WTC11 (cell line): ENCODE results near the gene REM1. TPM values are rescaled to one million over a fixed set of nuclear protein-coding genes. Genes with fewer than 3 reads are reported as not detected.

Source experiments
- ATAC-seq: fragments of 200-7000 bp; cut with Tn5 transposase; 2 replicates; pipeline ENCODE4 v1.10.0; 2021; ENCODE audit warnings: mild to moderate bottlenecking, moderate library complexity
- CTCF ChIA-PET: fragments of 300-600 bp; sonication (Branson Sonifier 250); formaldehyde crosslinking; loops from one replicate; lab custom pipeline; 2021; ENCODE audit warnings: antibody characterized with exemption; lab: Charles Lee
- POLR2A ChIA-PET: fragments of 350-600 bp; sonication (Branson Sonifier 250); formaldehyde crosslinking; loops from one replicate; lab custom pipeline; 2021; ENCODE audit warnings: antibody characterized with exemption; lab: Charles Lee
- DNase-seq: peaks from one replicate; pipeline ENCODE4 v3.0.0; 2021; ENCODE audit warnings: low spot score
- H3K27ac Mint-ChIP-seq: 2 replicates; pipeline ENCODE4 v1.8.0; 2021; ENCODE audit warnings: mixed read lengths
- H3K27me3 Mint-ChIP-seq: 2 replicates; pipeline ENCODE4 v1.8.0; 2021; ENCODE audit warnings: low read depth, mild to moderate bottlenecking, moderate library complexity, mixed read lengths
- H3K36me3 Mint-ChIP-seq: 2 replicates; pipeline ENCODE4 v1.8.0; 2021; ENCODE audit warnings: mixed read lengths
- H3K4me1 Mint-ChIP-seq: 2 replicates; pipeline ENCODE4 v1.8.0; 2022; ENCODE audit warnings: mixed read lengths
- H3K4me3 Mint-ChIP-seq: 2 replicates; pipeline ENCODE4 v1.8.0; 2021; ENCODE audit warnings: mild to moderate bottlenecking, moderate library complexity, mixed read lengths
- H3K9me3 Mint-ChIP-seq: 2 replicates; pipeline ENCODE4 v1.8.0; 2021; ENCODE audit warnings: mixed read lengths
- FOXP1 ChIP-seq: sonication (generic); formaldehyde crosslinking; IDR thresholded peaks from 2 replicates; pipeline ENCODE4 v1.8.0; 2022; ENCODE audit warnings: missing genetic modification reagents, mild to moderate bottlenecking, moderate library complexity, borderline replicate concordance
- NFE2L1 ChIP-seq: sonication (generic); formaldehyde crosslinking; IDR thresholded peaks from 2 replicates; pipeline ENCODE4 v1.8.1; 2023; ENCODE audit warnings: missing genetic modification reagents
- NFYB ChIP-seq: sonication (generic); formaldehyde crosslinking; conservative IDR thresholded peaks from 2 replicates; pipeline ENCODE4 v1.8.0; 2022; ENCODE audit warnings: low read depth, missing genetic modification reagents
- NR2C2 ChIP-seq: sonication (generic); formaldehyde crosslinking; IDR thresholded peaks from 2 replicates; pipeline ENCODE4 v1.8.0; 2022; ENCODE audit warnings: mild to moderate bottlenecking, missing genetic modification reagents
- NR3C1 ChIP-seq: sonication (generic); formaldehyde crosslinking; conservative IDR thresholded peaks from 2 replicates; pipeline ENCODE4 v1.8.1; 2023; ENCODE audit warnings: low read depth, mild to moderate bottlenecking, missing genetic modification reagents
- RORB ChIP-seq: fragments of 250-450 bp; sonication (Bioruptor Pico); IDR thresholded peaks from 2 replicates; pipeline ENCODE4 v1.9.0; 2021; ENCODE audit warnings: mild to moderate bottlenecking
- SMAD3 ChIP-seq: sonication (generic); formaldehyde crosslinking; IDR thresholded peaks from 2 replicates; pipeline ENCODE4 v1.8.0; 2022; ENCODE audit warnings: missing genetic modification reagents, mild to moderate bottlenecking, borderline replicate concordance
- ZNF219 ChIP-seq: sonication (generic); formaldehyde crosslinking; IDR thresholded peaks from 2 replicates; pipeline ENCODE4 v1.8.0; 2023; ENCODE audit warnings: missing genetic modification reagents, mild to moderate bottlenecking, borderline replicate concordance
- ZNF232 ChIP-seq: sonication (generic); formaldehyde crosslinking; IDR thresholded peaks from 2 replicates; pipeline ENCODE4 v1.8.0; 2022; ENCODE audit warnings: mild to moderate bottlenecking, missing genetic modification reagents
- ZNF317 ChIP-seq: sonication (generic); formaldehyde crosslinking; IDR thresholded peaks from 2 replicates; pipeline ENCODE4 v1.8.1; 2023; ENCODE audit warnings: low read depth, mild to moderate bottlenecking, moderate library complexity, missing genetic modification reagents, borderline replicate concordance
- ZNF671 ChIP-seq: fragments of 250-450 bp; sonication (Bioruptor Pico); IDR thresholded peaks from 2 replicates; pipeline ENCODE4 v1.8.0; 2021; ENCODE audit warnings: mild to moderate bottlenecking
- total RNA-seq: library from RNA; stranded (reverse); gene quantifications from 3 replicates; pipeline ENCODE4 v1.2.3, GENCODE V29; 2021
- TF ChIP-seq, protein P1 (sequence below): fragments of 250-450 bp; sonication (Bioruptor Pico); IDR thresholded peaks from 2 replicates; pipeline ENCODE4 v1.9.0; 2021; ENCODE audit warnings: mild to moderate bottlenecking
- TF ChIP-seq, protein P2 (sequence below): sonication (generic); formaldehyde crosslinking; IDR thresholded peaks from 2 replicates; pipeline ENCODE4 v1.8.0; 2023; ENCODE audit warnings: mild to moderate bottlenecking, missing genetic modification reagents
- TF ChIP-seq, protein P3 (sequence below): sonication (generic); formaldehyde crosslinking; IDR thresholded peaks from 2 replicates; pipeline ENCODE4 v1.8.0; 2022; ENCODE audit warnings: missing genetic modification reagents
- TF ChIP-seq, protein P4 (sequence below): sonication (generic); formaldehyde crosslinking; IDR thresholded peaks from 2 replicates; pipeline ENCODE4 v1.8.1; 2022; ENCODE audit warnings: low read depth, mild to moderate bottlenecking, moderate library complexity, missing genetic modification reagents, borderline replicate concordance
- TF ChIP-seq, protein P5 (sequence below): fragments of 250-450 bp; sonication (Bioruptor Pico); IDR thresholded peaks from 2 replicates; pipeline ENCODE4 v1.8.0; 2021; ENCODE audit warnings: mild to moderate bottlenecking
- TF ChIP-seq, protein P6 (sequence below): sonication (generic); formaldehyde crosslinking; IDR thresholded peaks from 2 replicates; pipeline ENCODE4 v1.8.1; 2023; ENCODE audit warnings: mild to moderate bottlenecking, missing genetic modification reagents
- TF ChIP-seq, protein P7 (sequence below): sonication (generic); formaldehyde crosslinking; conservative IDR thresholded peaks from 2 replicates; pipeline ENCODE4 v1.8.1; 2022; ENCODE audit warnings: mild to moderate bottlenecking, missing genetic modification reagents
- TF ChIP-seq, protein P8 (sequence below): sonication (generic); formaldehyde crosslinking; IDR thresholded peaks from 2 replicates; pipeline ENCODE4 v1.8.0; 2022; ENCODE audit warnings: mild to moderate bottlenecking, missing genetic modification reagents

REM1 gene
- total RNA-seq, 1 experiment from 2014 or later: not detected

DNA sequence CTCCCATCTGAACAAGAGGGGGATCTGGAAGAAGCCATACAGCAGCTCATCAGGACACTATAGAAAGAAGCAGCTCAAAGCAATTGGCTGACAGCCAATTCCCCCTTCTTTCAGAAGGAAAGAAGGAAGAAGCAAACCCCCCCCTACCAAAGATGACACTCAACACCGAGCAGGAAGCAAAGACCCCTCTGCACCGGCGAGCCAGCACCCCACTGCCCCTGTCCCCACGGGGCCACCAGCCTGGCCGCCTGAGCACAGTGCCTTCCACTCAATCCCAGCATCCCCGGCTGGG lies 1.2 kb downstream of the REM1 start:
- ChIA-PET POLR2A (no interaction called here), CTCF (interaction anchor here (0.5 kb wide), 1 partner anchor 16 kb away, joined by 4 read pairs; no protein-coding TSS in a partner anchor)
- Mint-ChIP-seq H3K27me3 (peaks cover 71% of the 10 kb centered on the region), H3K36me3 (peaks cover 45% of the 10 kb centered on the region), H3K4me1 (no peaks in the 10 kb centered on the region), H3K9me3 (peaks cover 46% of the 10 kb centered on the region), H3K4me3 (no peak overlapping the region), H3K27ac (no peak overlapping the region)
- DNase-seq (no peak), ATAC-seq (no peak)
- TF ChIP-seq, protein P1, sequence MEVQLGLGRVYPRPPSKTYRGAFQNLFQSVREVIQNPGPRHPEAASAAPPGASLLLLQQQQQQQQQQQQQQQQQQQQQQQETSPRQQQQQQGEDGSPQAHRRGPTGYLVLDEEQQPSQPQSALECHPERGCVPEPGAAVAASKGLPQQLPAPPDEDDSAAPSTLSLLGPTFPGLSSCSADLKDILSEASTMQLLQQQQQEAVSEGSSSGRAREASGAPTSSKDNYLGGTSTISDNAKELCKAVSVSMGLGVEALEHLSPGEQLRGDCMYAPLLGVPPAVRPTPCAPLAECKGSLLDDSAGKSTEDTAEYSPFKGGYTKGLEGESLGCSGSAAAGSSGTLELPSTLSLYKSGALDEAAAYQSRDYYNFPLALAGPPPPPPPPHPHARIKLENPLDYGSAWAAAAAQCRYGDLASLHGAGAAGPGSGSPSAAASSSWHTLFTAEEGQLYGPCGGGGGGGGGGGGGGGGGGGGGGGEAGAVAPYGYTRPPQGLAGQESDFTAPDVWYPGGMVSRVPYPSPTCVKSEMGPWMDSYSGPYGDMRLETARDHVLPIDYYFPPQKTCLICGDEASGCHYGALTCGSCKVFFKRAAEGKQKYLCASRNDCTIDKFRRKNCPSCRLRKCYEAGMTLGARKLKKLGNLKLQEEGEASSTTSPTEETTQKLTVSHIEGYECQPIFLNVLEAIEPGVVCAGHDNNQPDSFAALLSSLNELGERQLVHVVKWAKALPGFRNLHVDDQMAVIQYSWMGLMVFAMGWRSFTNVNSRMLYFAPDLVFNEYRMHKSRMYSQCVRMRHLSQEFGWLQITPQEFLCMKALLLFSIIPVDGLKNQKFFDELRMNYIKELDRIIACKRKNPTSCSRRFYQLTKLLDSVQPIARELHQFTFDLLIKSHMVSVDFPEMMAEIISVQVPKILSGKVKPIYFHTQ (CRISPR knock-in tag): no peak
- TF ChIP-seq RORB (CRISPR knock-in tag): no peak
- TF ChIP-seq ZNF219 (CRISPR knock-in tag): no peak

DNA sequence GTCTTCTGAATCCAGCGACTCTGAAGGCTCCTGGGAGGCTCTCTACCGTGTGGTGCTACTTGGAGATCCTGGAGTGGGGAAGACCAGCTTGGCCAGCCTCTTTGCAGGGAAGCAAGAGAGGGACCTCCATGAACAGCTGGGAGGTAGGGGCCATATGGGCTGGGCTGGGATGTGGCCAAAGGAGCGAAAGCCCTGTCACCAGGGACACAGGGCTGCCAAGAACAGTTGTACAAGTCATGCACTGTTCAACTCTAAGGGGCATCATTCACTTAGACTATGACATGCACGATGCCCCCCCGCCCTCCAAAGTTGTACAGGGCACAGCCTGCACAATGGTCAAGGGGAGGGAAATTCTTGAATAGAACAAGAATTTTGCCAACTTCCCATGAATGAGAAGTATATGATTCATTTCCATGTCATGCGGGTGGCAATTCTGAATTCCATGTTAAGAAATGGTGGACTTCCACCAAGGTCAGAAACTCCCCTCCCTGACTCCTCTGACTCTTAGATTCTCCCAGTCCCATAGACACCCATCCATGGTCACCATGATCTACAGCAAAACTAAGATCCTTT lies 1.6 kb downstream of the REM1 start:
- H3K4me3 Mint-ChIP-seq: no peak overlapping the region

DNA sequence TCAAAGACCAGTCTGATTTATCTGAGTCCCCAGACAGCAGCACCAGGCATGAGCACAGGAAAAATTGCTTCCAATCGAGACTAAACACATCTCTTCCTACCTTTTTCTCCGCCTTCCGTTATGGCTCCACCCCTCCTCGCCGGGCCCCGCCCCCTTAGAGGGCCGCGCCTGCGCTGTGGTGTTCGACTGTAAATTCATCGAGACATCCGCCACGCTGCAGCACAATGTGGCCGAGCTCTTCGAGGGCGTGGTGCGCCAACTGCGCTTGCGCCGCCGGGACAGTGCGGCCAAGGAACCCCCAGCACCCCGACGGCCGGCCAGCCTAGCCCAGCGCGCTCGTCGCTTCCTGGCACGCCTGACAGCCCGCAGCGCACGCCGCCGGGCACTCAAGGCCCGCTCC lies 8.9 kb downstream of the REM1 start:
- DNase-seq: peak; percentile 19
- Mint-ChIP-seq H3K27ac (no peak overlapping the region), H3K9me3 (peaks cover 49% of the 10 kb centered on the region), H3K4me1 (no peaks in the 10 kb centered on the region), H3K27me3 (peaks cover 70% of the 10 kb centered on the region), H3K36me3 (peaks cover 30% of the 10 kb centered on the region), H3K4me3 (no peak overlapping the region)
- ChIA-PET CTCF (no interaction called here), POLR2A (no interaction called here)
- peak; percentile 59 for ATAC-seq
- TF ChIP-seq, protein P2, sequence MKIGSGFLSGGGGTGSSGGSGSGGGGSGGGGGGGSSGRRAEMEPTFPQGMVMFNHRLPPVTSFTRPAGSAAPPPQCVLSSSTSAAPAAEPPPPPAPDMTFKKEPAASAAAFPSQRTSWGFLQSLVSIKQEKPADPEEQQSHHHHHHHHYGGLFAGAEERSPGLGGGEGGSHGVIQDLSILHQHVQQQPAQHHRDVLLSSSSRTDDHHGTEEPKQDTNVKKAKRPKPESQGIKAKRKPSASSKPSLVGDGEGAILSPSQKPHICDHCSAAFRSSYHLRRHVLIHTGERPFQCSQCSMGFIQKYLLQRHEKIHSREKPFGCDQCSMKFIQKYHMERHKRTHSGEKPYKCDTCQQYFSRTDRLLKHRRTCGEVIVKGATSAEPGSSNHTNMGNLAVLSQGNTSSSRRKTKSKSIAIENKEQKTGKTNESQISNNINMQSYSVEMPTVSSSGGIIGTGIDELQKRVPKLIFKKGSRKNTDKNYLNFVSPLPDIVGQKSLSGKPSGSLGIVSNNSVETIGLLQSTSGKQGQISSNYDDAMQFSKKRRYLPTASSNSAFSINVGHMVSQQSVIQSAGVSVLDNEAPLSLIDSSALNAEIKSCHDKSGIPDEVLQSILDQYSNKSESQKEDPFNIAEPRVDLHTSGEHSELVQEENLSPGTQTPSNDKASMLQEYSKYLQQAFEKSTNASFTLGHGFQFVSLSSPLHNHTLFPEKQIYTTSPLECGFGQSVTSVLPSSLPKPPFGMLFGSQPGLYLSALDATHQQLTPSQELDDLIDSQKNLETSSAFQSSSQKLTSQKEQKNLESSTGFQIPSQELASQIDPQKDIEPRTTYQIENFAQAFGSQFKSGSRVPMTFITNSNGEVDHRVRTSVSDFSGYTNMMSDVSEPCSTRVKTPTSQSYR (CRISPR knock-in tag): no peak
- TF ChIP-seq, protein P3, sequence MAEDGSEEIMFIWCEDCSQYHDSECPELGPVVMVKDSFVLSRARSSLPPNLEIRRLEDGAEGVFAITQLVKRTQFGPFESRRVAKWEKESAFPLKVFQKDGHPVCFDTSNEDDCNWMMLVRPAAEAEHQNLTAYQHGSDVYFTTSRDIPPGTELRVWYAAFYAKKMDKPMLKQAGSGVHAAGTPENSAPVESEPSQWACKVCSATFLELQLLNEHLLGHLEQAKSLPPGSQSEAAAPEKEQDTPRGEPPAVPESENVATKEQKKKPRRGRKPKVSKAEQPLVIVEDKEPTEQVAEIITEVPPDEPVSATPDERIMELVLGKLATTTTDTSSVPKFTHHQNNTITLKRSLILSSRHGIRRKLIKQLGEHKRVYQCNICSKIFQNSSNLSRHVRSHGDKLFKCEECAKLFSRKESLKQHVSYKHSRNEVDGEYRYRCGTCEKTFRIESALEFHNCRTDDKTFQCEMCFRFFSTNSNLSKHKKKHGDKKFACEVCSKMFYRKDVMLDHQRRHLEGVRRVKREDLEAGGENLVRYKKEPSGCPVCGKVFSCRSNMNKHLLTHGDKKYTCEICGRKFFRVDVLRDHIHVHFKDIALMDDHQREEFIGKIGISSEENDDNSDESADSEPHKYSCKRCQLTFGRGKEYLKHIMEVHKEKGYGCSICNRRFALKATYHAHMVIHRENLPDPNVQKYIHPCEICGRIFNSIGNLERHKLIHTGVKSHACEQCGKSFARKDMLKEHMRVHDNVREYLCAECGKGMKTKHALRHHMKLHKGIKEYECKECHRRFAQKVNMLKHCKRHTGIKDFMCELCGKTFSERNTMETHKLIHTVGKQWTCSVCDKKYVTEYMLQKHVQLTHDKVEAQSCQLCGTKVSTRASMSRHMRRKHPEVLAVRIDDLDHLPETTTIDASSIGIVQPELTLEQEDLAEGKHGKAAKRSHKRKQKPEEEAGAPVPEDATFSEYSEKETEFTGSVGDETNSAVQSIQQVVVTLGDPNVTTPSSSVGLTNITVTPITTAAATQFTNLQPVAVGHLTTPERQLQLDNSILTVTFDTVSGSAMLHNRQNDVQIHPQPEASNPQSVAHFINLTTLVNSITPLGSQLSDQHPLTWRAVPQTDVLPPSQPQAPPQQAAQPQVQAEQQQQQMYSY (CRISPR knock-in tag): no peak
- TF ChIP-seq NFE2L1: no peak
- TF ChIP-seq, protein P4, sequence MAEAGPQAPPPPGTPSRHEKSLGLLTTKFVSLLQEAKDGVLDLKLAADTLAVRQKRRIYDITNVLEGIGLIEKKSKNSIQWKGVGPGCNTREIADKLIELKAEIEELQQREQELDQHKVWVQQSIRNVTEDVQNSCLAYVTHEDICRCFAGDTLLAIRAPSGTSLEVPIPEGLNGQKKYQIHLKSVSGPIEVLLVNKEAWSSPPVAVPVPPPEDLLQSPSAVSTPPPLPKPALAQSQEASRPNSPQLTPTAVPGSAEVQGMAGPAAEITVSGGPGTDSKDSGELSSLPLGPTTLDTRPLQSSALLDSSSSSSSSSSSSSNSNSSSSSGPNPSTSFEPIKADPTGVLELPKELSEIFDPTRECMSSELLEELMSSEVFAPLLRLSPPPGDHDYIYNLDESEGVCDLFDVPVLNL (CRISPR knock-in tag): no peak
- TF ChIP-seq, protein P5, sequence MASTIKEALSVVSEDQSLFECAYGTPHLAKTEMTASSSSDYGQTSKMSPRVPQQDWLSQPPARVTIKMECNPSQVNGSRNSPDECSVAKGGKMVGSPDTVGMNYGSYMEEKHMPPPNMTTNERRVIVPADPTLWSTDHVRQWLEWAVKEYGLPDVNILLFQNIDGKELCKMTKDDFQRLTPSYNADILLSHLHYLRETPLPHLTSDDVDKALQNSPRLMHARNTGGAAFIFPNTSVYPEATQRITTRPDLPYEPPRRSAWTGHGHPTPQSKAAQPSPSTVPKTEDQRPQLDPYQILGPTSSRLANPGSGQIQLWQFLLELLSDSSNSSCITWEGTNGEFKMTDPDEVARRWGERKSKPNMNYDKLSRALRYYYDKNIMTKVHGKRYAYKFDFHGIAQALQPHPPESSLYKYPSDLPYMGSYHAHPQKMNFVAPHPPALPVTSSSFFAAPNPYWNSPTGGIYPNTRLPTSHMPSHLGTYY: no peak

More for the DNA sequence above, 1.6 kb downstream of the REM1 start:
- no peaks in the 10 kb centered on the region for H3K4me1 Mint-ChIP-seq
- peaks cover 50% of the 10 kb centered on the region for H3K36me3 Mint-ChIP-seq
- no peak overlapping the region for H3K27ac Mint-ChIP-seq
- peaks cover 76% of the 10 kb centered on the region for H3K27me3 Mint-ChIP-seq
- DNase-seq: no peak
- ATAC-seq: no peak
- TF ChIP-seq NR2C2 (CRISPR knock-in tag) (no peak), ZNF317 (CRISPR knock-in tag) (no peak), ZNF671 (no peak), ZNF219 (CRISPR knock-in tag) (no peak), FOXP1 (CRISPR knock-in tag) (no peak), NR3C1 (CRISPR knock-in tag) (no peak), SMAD3 (no peak), ZNF232 (CRISPR knock-in tag) (no peak), NFYB (CRISPR knock-in tag) (no peak)
- TF ChIP-seq, protein P6, sequence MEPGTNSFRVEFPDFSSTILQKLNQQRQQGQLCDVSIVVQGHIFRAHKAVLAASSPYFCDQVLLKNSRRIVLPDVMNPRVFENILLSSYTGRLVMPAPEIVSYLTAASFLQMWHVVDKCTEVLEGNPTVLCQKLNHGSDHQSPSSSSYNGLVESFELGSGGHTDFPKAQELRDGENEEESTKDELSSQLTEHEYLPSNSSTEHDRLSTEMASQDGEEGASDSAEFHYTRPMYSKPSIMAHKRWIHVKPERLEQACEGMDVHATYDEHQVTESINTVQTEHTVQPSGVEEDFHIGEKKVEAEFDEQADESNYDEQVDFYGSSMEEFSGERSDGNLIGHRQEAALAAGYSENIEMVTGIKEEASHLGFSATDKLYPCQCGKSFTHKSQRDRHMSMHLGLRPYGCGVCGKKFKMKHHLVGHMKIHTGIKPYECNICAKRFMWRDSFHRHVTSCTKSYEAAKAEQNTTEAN (CRISPR knock-in tag): no peak
- TF ChIP-seq, protein P7, sequence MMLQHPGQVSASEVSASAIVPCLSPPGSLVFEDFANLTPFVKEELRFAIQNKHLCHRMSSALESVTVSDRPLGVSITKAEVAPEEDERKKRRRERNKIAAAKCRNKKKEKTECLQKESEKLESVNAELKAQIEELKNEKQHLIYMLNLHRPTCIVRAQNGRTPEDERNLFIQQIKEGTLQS (CRISPR knock-in tag): no peak
- TF ChIP-seq, protein P8, sequence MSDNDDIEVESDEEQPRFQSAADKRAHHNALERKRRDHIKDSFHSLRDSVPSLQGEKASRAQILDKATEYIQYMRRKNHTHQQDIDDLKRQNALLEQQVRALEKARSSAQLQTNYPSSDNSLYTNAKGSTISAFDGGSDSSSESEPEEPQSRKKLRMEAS (CRISPR knock-in tag): no peak
- H3K9me3 Mint-ChIP-seq: peaks cover 51% of the 10 kb centered on the region
- POLR2A ChIA-PET: no interaction called here
- CTCF ChIA-PET: no interaction called here
